Peyer's patch (tissue), 4 donors: ENCODE measurements around the gene TMEM108.

Experiments used
- CTCF ChIP-seq, 6 experiments: fragments of 450-650 bp in 4 of 6; fragments of 200-600 bp in 2 of 6; sonication (generic) in 1 of 6; IDR thresholded peaks; one replicate each; pipeline ENCODE4 v1.5.1; 2017 to 2019; ENCODE audit warnings: antibody characterized with exemption in 6 of 6, mild to moderate bottlenecking in 3 of 6, moderate library complexity in 1 of 6
- POLR2A ChIP-seq, 2 donors: fragments of 450-650 bp; IDR thresholded peaks; one replicate each; pipeline ENCODE4 v1.5.1; 2017; ENCODE audit warnings: antibody characterized with exemption in 2 of 2, mild to moderate bottlenecking in 2 of 2, moderate library complexity in 2 of 2

- no peak for TF ChIP-seq CTCF (IDR thresholded peaks at IDR 0.05)
- no peak for TF ChIP-seq POLR2A (IDR thresholded peaks at IDR 0.05)
Measured at GRCh38 chr3:133404920-133405319, 366.7 kb downstream of the TMEM108 start.
